HG03354 (cell line): ENCODE results near the gene CLIC5.

Source experiments
- ATAC-seq: cut with Tn5 transposase; IDR thresholded peaks from one replicate; pipeline ENCODE4 v1.9.1; 2021; ENCODE audit warnings: mild to moderate bottlenecking; ENCODE audit not compliant: unreplicated experiment, poor library complexity, severe bottlenecking

CLIC5 gene

GRCh38 chr6:46015119-46015968 lies at the start of gene CLIC5:
TSS of gene CLIC5 (minus strand) at chr6:46015860. CDS start at chr6:46015542, 318 bp downstream.
- ATAC-seq: no peak

- no peak for ATAC-seq
These were observed 47.3 kb upstream of the CLIC5 start for GRCh38 chr6:46062991-46063390.

GRCh38 chr6:46062312-46062711 lies 46.7 kb upstream of the CLIC5 start:
- no peak for ATAC-seq

DNA sequence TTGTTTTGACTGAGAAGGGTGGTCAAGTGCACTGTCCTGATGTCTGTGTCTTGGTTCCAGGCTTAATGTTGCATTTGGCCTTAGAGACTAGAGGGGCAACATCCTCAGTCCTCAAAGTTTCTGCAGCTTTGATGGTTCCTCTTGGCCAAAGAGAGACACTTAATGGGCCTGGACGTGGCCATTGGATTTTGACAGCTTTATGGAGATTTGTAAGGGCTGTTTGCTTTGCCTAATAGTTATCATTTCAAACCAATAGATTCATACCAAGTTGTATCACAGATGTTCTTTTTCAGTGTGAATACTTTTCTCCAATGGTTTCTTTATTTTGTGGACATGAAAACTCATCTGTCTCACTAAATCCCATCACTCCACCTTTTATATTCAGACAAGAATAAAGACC lies 45.8 kb upstream of the CLIC5 start:
- ATAC-seq: no peak

DNA sequence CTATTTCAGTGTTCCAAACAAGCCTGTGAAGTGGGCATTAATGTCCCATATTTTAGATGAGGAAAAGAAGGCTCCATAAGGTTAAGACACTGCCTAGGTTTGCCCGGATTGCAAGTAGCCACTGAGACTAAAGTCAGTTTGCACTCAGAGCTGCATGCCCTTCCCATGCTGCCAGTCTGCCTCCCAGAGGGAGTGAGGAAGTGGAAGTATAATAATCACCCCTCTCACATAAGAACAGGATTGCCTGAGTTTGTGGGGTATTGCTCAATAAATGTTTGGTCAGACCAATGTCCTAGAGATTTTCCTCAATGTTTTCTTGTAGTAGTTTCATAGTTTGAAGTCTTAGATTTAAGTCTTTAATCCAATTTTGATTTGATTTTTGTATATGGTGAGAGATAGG lies 43.9 kb upstream of the CLIC5 start:
- no peak for ATAC-seq

GRCh38 chr6:46058951-46059350 lies 43.3 kb upstream of the CLIC5 start:
- ATAC-seq: no peak

- no peak for ATAC-seq
These were observed 42.1 kb upstream of the CLIC5 start for GRCh38 chr6:46057792-46058191.

GRCh38 chr6:46056906-46057529 lies 41.4 kb upstream of the CLIC5 start:
- no peak for ATAC-seq

DNA sequence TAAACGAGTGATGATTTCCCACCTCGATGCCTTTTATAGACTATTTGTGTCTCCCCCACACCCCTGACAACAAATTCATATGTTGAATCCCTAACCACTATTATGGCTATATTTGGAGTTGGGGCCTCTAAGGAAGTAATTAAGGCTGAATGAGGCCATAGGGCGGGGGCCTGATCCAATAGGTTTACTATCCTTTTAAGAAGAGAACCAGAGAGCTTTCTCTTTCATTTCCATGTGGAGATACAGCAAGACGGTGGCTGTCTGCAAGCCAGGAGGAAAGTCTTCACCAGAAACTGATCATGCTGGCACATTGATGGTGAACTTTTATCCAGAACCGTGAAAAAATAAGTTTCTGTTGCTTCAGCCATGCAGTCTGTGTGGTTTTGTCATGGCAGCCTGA lies 38.9 kb upstream of the CLIC5 start:
- ATAC-seq: no peak

DNA sequence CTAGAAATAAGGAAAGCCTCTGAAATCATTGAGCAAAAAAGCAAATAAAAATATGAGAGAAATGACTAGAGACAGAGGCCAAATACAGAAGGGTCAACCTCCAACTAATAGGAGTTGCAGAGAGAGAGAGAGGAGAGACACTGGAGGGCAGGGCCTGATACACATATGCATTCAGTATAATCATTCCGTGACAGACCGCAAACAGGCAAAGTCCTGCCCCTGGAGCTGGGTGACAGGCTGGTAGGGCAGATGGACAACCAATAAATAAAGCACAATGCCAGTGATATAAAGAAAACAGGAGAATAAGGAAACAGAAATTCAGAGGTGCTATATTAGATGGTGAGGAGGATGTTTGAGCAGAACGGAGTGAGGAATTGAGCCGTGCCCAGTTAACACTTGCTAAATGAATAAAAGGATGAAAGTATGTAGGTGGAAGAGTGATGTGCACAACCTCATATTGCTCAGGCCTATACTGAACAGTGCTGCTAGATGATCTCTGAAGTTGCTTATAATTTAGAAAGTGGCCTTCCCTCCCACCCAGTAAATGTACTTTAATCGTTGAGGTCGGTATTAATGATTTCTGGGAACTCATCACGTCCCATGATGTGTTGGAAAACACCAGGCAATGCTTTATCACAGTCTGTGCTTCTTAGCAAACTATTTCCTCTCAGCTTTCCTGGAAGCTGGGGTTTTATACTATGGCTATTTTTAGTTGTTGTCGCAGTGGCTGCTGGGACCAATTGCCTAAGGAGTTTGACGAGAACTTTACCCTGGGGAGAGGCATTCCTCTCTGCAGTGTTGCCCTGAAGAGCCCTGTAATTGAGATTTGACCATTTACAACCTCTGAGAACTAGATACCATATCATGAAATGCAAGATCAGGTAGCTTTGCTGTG lies 37.6 kb upstream of the CLIC5 start:
- no peak for ATAC-seq

- no peak for ATAC-seq
These were observed 36.8 kb upstream of the CLIC5 start for GRCh38 chr6:46052479-46052878.

DNA sequence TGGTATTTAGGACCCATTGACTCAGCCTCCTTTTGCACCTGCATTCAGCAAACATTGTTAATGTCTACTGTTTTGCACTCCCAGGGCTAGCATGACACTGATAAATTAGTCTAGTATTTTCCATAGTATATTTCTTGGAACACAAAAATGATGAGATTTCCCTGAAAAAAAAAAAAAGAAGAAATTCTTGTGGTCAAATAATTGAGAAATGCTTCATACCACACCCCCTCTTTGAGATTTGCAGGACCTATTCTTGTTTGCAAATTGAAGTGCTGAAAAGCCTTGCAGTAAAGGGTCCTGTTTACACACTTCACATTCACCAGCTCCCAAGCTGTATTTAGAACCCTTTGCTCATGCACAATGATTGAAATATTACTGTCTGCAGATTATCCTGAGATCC lies 36.3 kb upstream of the CLIC5 start:
- no peak for ATAC-seq

GRCh38 chr6:46050845-46051405 lies 35.3 kb upstream of the CLIC5 start:
- ATAC-seq: no peak

DNA sequence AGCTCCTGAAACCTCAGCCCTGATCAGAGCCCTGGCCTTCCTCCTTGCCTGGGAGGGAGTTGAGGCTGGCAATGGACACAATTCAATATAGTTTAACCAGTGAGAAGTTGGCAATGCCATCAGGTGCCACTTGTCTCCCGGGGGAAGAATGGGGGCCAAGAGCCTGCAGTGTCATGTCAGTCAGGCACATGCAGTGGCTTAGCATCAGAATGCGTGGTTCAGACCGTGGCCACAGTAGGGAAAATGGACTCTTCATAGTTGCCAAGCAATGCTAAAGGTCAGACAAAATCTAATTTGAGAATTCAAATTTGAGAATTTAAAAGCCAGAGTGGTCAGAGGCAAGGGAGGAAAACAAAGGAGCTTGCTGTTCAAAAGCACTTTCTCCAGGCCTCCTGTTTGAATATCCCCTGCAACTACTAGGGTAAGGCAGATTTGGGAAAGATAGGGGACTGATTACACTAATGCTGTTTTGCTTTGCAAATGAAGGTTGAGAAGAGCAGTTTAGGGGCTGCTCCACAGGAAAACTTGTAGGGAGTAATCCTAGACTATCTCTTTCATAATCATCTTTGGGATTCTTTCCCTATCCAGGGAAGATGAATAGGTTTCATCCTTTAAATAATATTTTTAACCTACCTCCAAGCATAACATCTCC lies 33.1 kb upstream of the CLIC5 start:
- no peak for ATAC-seq

GRCh38 chr6:46046558-46047174 lies 31.0 kb upstream of the CLIC5 start:
- no peak for ATAC-seq

DNA sequence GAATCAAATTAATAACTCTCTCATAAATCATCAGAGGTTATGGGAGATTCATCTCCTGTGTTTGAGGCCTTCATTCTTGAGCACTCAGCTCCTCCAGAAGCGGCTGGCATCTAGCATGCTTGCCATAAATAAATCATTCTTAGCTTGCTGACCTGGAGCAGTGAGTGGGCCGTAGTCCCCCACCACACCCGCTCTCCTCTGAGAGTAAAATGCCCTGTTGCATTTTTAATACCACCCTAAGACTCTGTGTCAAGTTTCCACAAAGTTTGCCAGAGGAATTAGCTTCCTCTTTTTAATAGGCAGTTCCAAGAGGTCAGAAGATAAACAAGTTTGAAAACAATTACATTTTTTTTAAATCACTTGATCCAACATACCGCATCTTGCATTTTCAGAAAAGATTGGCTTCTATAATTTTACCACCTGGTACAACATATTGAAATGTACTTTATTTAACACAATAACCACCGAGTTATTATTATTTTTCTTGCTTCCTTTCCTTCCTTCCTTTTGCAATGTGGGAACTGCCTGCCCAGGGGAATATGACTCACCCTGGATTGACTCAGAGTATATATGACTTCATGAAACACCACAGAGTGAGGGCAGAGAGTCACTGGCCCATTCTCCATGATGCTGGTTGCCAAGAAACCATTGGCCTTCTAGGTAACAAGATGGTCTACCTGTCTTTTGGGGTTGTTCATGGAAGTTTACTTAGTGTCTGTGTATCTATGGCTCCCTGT lies 29.4 kb upstream of the CLIC5 start:
- ATAC-seq: no peak

GRCh38 chr6:46042355-46042999 lies 26.8 kb upstream of the CLIC5 start:
- peak; percentile 82 for ATAC-seq

- ATAC-seq: no peak
These were observed 24.6 kb upstream of the CLIC5 start for GRCh38 chr6:46040288-46040687.
